Activated CD4-positive, alpha-beta T cell treated with anti-CD3 and anti-CD28 coated beads, Interleukin-2, amount 10 ng/mL, durations not matched to agents 7 days and 5 days (primary cell): ENCODE results near the gene OR51D1. TPM values are rescaled to one million over a fixed set of nuclear protein-coding genes. Genes with fewer than 3 reads are reported as not detected.

Experiments used
- total RNA-seq, 2 experiments: library from RNA; stranded (reverse); gene quantifications; one replicate each; pipeline ENCODE4 v1.2.3, GENCODE V29; 2021

Gene OR51D1
- total RNA-seq, 2 experiments from 2014 or later: not detected

Other genes with a start within 250 kb of the OR51D1 start
- 10 to 100 TPM; 76.2 to 95.1 TPM for gene TRIM21, start 243.8 kb upstream of the OR51D1 start, total RNA-seq
- not detected for gene OR52K2, start 188.2 kb upstream of the OR51D1 start, total RNA-seq
- gene OR52K1, start 154.8 kb upstream of the OR51D1 start, total RNA-seq: not detected
- not detected for gene OR52M1, start 92.3 kb upstream of the OR51D1 start, total RNA-seq
- not detected for gene OR52I2, start 55.7 kb upstream of the OR51D1 start, total RNA-seq
- gene OR52I1, start 43.4 kb upstream of the OR51D1 start, total RNA-seq: not detected
- 10 to 100 TPM; 13.4 to 15.4 TPM for gene TRIM68, start 29.2 kb upstream of the OR51D1 start, total RNA-seq
- gene OR51E1, start 6.5 kb downstream of the OR51D1 start, total RNA-seq: not detected
- gene OR51E2, start 60.4 kb downstream of the OR51D1 start, total RNA-seq: not detected
- not detected for gene MMP26, start 67.3 kb downstream of the OR51D1 start, total RNA-seq
- gene OR51F1, start 132.5 kb downstream of the OR51D1 start, total RNA-seq: not detected
- not detected for gene OR52R1, start 166.9 kb downstream of the OR51D1 start, total RNA-seq
- not detected for gene OR51F2, start 183.8 kb downstream of the OR51D1 start, total RNA-seq
- gene OR51S1, start 211.7 kb downstream of the OR51D1 start, total RNA-seq: not detected
- not detected for gene OR51T1, start 244.4 kb downstream of the OR51D1 start, total RNA-seq